Peyer's patch (tissue), 4 donors: ENCODE measurements around the gene TEAD1. TPM values are rescaled to one million over a fixed set of nuclear protein-coding genes. Genes with fewer than 3 reads are reported as not detected.

Source experiments
- DNase-seq, 3 donors: peaks; one replicate each; pipeline ENCODE4 v3.0.0-alpha.2; 2017 to 2019
- H3K27ac ChIP-seq, 4 donors: fragments of 200-600 bp; sonication (generic); one replicate each; pipeline ENCODE4 v1.5.1; 2016 to 2019
- H3K27me3 ChIP-seq, 2 donors: fragments of 200-600 bp; sonication (generic); one replicate each; pipeline ENCODE4 v1.5.1; 2019
- H3K36me3 ChIP-seq, 3 donors: fragments of 200-600 bp; sonication (generic); one replicate each; pipeline ENCODE4 v1.5.1; 2016 to 2019
- H3K4me1 ChIP-seq, 4 donors: fragments of 200-600 bp; sonication (generic); one replicate each; pipeline ENCODE4 v1.5.1; 2016 to 2019
- H3K4me3 ChIP-seq, 4 donors: fragments of 200-600 bp; sonication (generic); 1 replicate in 3 of 4; 2 replicates in 1 of 4; pipeline ENCODE4 v1.5.1; 2016 to 2019; ENCODE audit warnings: mild to moderate bottlenecking in 1 of 4
- H3K9me3 ChIP-seq, 4 donors: fragments of 200-600 bp; sonication (generic); one replicate each; pipeline ENCODE4 v1.5.1; 2016 to 2019; ENCODE audit warnings: mild to moderate bottlenecking in 1 of 4
- CTCF ChIP-seq, 6 experiments: fragments of 450-650 bp in 4 of 6; fragments of 200-600 bp in 2 of 6; sonication (generic) in 1 of 6; IDR thresholded peaks; one replicate each; pipeline ENCODE4 v1.5.1; 2017 to 2019; ENCODE audit warnings: antibody characterized with exemption in 6 of 6, mild to moderate bottlenecking in 3 of 6, moderate library complexity in 1 of 6
- POLR2A ChIP-seq, 2 donors: fragments of 450-650 bp; IDR thresholded peaks; one replicate each; pipeline ENCODE4 v1.5.1; 2017; ENCODE audit warnings: antibody characterized with exemption in 2 of 2, mild to moderate bottlenecking in 2 of 2, moderate library complexity in 2 of 2
- total RNA-seq, 4 donors: library from RNA; depleted of rRNA; stranded (reverse); fragments of >200 nt; gene quantifications; one replicate each; pipeline ENCODE4 v1.1.0, GENCODE V29; 2016

Gene TEAD1
- total RNA-seq, 4 donors from 2014 or later = 34.5 to 125 (median 65.1) TPM

GRCh38 chr11:12682737-12683500 lies 8.7 kb downstream of the TEAD1 start:
- H3K4me3 ChIP-seq = no peak overlapping the region
- TF ChIP-seq POLR2A (IDR thresholded peaks at IDR 0.05) = no peak
- no peak for TF ChIP-seq CTCF (IDR thresholded peaks at IDR 0.05)
- H3K27ac ChIP-seq = no peak overlapping the region
- no peak for DNase-seq
- peaks cover 0 to 42% (median 4%) of the 10 kb centered on the region in 4 donors for H3K4me1 ChIP-seq
- H3K27me3 ChIP-seq = no peaks in the 10 kb centered on the region
- no peaks in the 10 kb centered on the region for H3K36me3 ChIP-seq
- no peaks in the 10 kb centered on the region for H3K9me3 ChIP-seq

- DNase-seq = no peak
- Histone ChIP-seq H3K36me3 (no peaks in the 10 kb centered on the region), H3K4me1 (peaks cover 0 to 52% (median 4%) of the 10 kb centered on the region in 4 donors), H3K27me3 (no peaks in the 10 kb centered on the region), H3K4me3 (no peak overlapping the region), H3K9me3 (no peaks in the 10 kb centered on the region), H3K27ac (peak overlapping the region in 1 of 4 donors; percentile 31)
- TF ChIP-seq POLR2A (IDR thresholded peaks at IDR 0.05) (no peak), CTCF (IDR thresholded peaks at IDR 0.05) (no peak)
Observed at GRCh38 chr11:12683874-12684273, 9.7 kb downstream of the TEAD1 start.

GRCh38 chr11:12684315-12684714 lies 10.1 kb downstream of the TEAD1 start:
- H3K36me3 ChIP-seq = no peaks in the 10 kb centered on the region
- peaks cover 0 to 54% (median 4%) of the 10 kb centered on the region in 4 donors for H3K4me1 ChIP-seq
- no peaks in the 10 kb centered on the region for H3K9me3 ChIP-seq
- no peak overlapping the region for H3K4me3 ChIP-seq
- H3K27ac ChIP-seq = peak overlapping the region in 2 of 4 donors; percentile 31 to 55
- no peak for TF ChIP-seq CTCF (IDR thresholded peaks at IDR 0.05)
- TF ChIP-seq POLR2A (IDR thresholded peaks at IDR 0.05) = no peak
- H3K27me3 ChIP-seq = no peaks in the 10 kb centered on the region
- DNase-seq = no peak

GRCh38 chr11:12684816-12685215 lies 10.6 kb downstream of the TEAD1 start:
- no peaks in the 10 kb centered on the region for H3K9me3 ChIP-seq
- peak overlapping the region in 2 of 4 donors; percentile 31 to 55 for H3K27ac ChIP-seq
- H3K36me3 ChIP-seq = no peaks in the 10 kb centered on the region
- no peak for TF ChIP-seq POLR2A (IDR thresholded peaks at IDR 0.05)
- no peak for TF ChIP-seq CTCF (IDR thresholded peaks at IDR 0.05)
- no peak for DNase-seq
- H3K27me3 ChIP-seq = no peaks in the 10 kb centered on the region
- peaks cover 0 to 56% (median 4%) of the 10 kb centered on the region in 4 donors for H3K4me1 ChIP-seq
- no peak overlapping the region for H3K4me3 ChIP-seq

GRCh38 chr11:12685229-12685628 lies 11.0 kb downstream of the TEAD1 start:
- H3K27me3 ChIP-seq = no peaks in the 10 kb centered on the region
- no peak for DNase-seq
- no peak for TF ChIP-seq POLR2A (IDR thresholded peaks at IDR 0.05)
- no peak for TF ChIP-seq CTCF (IDR thresholded peaks at IDR 0.05)
- H3K36me3 ChIP-seq = no peaks in the 10 kb centered on the region
- no peaks in the 10 kb centered on the region for H3K9me3 ChIP-seq
- peaks cover 0 to 56% (median 4%) of the 10 kb centered on the region in 4 donors for H3K4me1 ChIP-seq
- H3K4me3 ChIP-seq = no peak overlapping the region
- peak overlapping the region in 2 of 4 donors; percentile 31 to 55 for H3K27ac ChIP-seq
